Activated CD8-positive, alpha-beta memory T cell treated with anti-CD3 and anti-CD28 coated beads for 24 hours (primary cell): ENCODE results near the gene SMURF1.

Experiments
- DNase-seq: peaks from one replicate; pipeline ENCODE4 v3.0.0-alpha.2; 2020

The SMURF1 gene

GRCh38 chr7:99096124-99096887 lies 47.6 kb downstream of the SMURF1 start:
- no peak for DNase-seq

GRCh38 chr7:99095698-99096097 lies 48.2 kb downstream of the SMURF1 start:
- no peak for DNase-seq

- no peak for DNase-seq
These were observed 49.5 kb downstream of the SMURF1 start for GRCh38 chr7:99094401-99094800.

- DNase-seq, result no peak
These were observed 51.7 kb downstream of the SMURF1 start for GRCh38 chr7:99092064-99092720.

- DNase-seq, result no peak
These were observed 53.0 kb downstream of the SMURF1 start for GRCh38 chr7:99090771-99091542.

GRCh38 chr7:99089914-99090629 lies 53.8 kb downstream of the SMURF1 start:
- no peak for DNase-seq

- no peak for DNase-seq
These were observed 57.0 kb downstream of the SMURF1 start for GRCh38 chr7:99086944-99087343.

GRCh38 chr7:99086532-99086931 lies 57.4 kb downstream of the SMURF1 start:
- DNase-seq, result no peak

- no peak for DNase-seq
These were observed 60.2 kb downstream of the SMURF1 start for GRCh38 chr7:99083733-99084132.

GRCh38 chr7:99083068-99083651 lies 60.7 kb downstream of the SMURF1 start:
- DNase-seq, result no peak

GRCh38 chr7:99080679-99081078 lies 63.2 kb downstream of the SMURF1 start:
- no peak for DNase-seq

- no peak for DNase-seq
These were observed 64.8 kb downstream of the SMURF1 start for GRCh38 chr7:99079104-99079503.

- DNase-seq, result no peak
These were observed 65.5 kb downstream of the SMURF1 start for GRCh38 chr7:99078416-99078815.

GRCh38 chr7:99076615-99077014 lies 67.3 kb downstream of the SMURF1 start:
- no peak for DNase-seq

- DNase-seq, result no peak
These were observed 70.0 kb downstream of the SMURF1 start for GRCh38 chr7:99073839-99074446.

GRCh38 chr7:99072126-99072525 lies 71.8 kb downstream of the SMURF1 start:
- no peak for DNase-seq

- DNase-seq, result no peak
These were observed 73.5 kb downstream of the SMURF1 start for GRCh38 chr7:99070361-99070760.

- DNase-seq, result no peak
These were observed 82.7 kb downstream of the SMURF1 start for GRCh38 chr7:99061001-99061776.

GRCh38 chr7:99054781-99055180 lies 89.1 kb downstream of the SMURF1 start:
- DNase-seq, result no peak

GRCh38 chr7:99050971-99051370 lies 92.9 kb downstream of the SMURF1 start:
- no peak for DNase-seq

GRCh38 chr7:99047526-99048077 lies 96.3 kb downstream of the SMURF1 start:
- DNase-seq, result no peak
